NOMO-1 treated with DMSO at 0.1 percent for 48 hours (cell line): ENCODE data around the gene ANP32A.

Experiments
- DNase-seq: peaks from one replicate; lab custom pipeline; 2025; ENCODE audit not compliant: unreplicated experiment; lab: John Stamatoyannopoulos, UW

Gene ANP32A

DNA sequence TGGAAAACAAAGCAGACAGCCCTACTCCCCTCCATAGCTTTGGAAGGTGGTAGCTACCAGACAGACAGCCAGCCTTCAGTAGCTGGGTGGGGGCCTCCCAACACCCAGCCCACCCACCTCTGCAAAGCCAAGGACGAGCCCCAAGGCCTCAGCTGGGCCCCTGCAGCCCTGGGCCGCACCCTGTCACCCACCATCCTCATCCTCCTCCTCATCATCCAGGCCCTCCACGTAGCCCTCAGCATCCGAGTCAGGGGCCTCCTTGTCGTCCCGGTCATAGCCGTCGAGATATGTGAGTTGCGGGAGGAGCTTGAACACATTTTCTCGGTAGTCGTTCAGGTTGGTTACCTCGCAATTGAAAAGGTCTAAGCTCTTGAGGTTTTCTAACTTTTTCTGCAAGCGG is 36.5 kb downstream of the ANP32A start:
- no peak for DNase-seq

DNA sequence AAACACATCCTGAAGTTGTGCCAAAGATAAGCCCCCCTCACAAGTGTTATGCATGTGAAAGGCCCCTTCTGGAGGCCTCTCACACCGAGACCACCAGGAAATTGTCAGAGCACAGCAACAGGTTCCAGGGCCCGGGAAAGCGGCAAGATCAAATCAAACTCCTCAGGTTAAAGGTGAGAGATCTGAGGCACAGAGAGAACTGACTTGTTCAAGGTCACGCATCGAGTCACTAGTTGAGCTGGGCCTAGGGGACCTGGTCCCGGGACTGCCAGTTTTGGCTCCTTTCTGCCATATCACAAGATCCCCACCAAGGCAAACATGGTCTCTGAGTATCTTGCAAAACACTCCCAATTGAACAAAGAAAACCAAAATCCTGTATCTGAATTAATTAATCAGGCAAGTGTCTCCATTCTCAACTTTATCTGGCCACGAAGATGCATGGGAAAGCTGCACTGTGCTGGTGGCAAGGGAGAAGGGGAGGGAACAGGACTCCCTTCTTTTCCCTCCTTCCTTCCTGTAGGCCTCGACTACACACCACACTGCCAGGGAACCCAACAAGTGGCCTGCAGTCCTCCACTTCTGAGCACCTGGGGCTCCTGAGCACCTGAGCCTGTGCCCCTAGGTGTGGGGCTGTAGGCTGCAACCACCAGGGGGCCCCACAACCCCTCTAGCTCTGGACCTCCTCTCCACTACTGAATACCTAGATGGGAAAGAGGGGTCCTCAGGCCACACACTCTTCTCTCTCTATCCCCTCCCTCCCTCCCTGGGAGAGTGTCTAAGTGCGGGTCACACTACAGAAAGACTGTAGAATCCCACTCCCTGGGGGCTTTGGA is 37.3 kb downstream of the ANP32A start:
- no peak for DNase-seq

DNA sequence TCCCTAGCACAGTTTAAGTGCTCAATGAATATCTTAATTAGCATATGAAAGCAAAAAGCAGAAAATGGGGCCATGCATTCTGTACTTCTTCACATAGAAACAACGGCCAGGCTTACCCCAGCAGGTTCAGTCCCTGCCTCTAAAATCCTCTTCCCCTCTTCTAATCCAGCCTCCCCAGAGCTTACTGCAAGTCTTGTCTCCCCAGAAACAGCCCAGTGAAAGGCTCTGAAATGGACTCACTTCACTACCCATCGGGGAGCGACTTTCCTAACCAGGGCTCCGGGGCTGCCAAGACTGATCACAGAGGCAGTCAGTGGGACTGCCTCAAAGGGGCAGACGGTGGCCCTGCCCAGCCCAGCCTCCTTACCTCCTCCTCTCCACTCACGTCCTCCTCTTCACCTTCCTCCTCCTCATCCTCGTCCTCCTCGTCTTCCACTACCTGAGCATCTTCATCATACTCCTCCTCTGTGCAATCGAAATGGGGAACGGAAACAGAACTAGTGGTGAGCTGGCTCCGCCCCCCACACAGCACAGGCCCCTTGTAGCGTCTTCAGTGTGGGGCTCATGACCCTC is 38.0 kb downstream of the ANP32A start:
- no peak for DNase-seq

DNA sequence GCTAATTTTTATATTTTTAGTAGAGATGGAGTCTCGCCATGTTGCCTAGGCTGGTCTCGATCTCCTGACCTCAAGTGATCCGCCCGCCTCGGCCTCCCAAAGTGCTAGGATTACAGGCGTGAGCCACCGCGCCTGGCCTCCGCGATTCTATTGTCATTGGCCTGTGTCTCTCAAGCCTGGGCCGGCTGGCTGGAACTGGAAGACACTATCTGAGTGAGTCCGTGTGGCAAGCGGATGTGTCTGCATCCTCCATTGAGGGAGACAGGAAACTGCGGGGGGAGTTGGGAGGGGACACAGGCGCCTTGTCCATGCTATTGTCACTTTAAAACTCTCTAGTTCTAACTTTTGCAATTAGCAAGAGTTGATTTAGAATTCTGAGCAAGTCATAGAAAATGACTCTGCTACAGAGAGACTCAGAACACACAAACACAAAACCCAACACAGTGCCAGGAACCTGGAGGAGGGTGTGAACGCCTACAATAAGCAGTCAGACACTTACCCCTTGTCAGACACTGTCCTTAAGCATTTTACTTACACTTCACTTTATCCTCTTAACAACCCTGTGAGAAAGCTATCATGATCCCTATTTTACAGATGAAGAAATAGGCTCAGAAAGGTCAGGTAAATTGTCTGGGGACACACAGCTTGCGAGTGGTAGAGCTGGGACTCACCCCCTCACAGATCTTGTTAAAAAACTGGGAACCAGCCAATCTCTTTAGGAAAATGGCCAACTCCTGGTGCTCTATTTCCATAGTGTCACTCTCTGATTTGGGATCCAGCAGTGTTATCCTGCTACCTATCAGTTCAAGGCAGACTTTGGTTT is 38.7 kb downstream of the ANP32A start:
- no peak for DNase-seq

DNA sequence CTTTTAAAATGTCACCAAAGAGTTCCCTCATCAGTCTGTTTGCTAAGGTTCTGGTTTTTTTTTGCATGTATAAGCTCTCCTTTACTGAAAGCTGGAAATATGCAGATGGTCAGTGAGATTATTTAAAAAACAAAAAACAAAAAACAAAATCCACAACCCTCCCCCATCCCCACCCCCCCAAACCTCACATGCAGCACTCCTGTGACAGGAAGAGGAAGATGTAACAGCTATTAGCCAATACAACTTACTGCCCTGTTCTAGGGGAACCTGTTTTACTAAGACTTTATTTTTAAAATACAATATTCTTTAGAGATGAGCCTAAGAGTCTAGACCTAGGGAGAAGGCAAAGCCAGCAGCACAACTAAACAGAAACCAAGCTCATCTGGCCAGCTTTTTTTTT is 39.5 kb downstream of the ANP32A start:
- DNase-seq: peak; percentile 14

DNA sequence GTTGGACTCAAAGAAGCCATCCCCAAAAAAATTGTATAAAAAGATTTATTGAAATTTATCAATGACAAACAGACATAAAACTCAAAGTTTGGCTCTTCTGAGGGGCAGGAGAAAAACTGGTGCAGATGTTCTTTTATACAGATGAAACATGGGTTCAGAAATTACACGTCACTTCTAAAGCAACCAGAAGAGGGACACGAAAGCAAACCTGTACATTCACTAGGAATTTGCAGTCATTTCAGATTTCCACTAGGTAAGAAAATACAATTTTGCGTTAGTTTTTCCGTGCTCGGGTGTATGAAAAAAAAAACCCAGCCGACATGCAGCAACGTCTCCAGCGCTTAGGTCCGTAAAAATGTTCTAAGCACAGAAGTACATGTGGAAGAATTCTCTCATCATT is 41.8 kb downstream of the ANP32A start:
- DNase-seq: no peak

DNA sequence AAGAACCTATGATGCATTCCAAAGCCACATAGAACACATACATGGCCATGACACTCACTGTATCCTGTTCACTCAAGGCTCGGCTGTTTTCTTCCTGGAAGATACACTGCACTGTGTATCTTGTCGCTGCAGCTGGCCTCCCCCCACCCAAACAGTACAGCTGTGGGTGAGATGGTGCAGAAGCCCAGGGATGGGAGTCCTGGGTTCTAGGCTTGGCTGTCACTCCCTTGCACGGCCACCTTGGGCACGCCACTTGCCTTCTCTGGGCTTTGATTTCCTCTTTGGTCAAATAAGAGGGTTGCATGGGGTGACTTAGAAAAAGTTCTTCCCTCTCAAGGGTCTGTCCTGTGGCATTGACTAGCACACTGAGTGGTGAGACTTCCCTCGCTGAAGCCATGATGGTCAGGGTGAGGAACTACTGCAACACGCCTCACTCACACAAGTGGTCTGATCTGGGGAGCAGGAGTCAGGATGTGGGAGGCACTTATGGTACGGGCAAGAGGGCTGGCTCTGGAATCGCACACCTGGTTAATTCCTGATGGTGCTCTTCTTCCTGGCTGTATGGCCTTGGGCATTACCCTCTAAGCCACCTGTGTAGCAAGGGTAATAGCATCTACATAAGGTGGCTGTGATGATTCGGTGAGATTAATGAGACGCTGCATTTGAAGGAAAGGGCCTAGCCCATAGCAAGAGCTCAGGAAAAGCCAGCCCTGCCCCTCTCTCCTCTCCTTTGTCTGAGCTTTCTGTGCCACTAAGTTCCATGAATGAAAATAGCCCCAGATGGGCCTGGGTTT is 44.0 kb downstream of the ANP32A start:
- DNase-seq: no peak

DNA sequence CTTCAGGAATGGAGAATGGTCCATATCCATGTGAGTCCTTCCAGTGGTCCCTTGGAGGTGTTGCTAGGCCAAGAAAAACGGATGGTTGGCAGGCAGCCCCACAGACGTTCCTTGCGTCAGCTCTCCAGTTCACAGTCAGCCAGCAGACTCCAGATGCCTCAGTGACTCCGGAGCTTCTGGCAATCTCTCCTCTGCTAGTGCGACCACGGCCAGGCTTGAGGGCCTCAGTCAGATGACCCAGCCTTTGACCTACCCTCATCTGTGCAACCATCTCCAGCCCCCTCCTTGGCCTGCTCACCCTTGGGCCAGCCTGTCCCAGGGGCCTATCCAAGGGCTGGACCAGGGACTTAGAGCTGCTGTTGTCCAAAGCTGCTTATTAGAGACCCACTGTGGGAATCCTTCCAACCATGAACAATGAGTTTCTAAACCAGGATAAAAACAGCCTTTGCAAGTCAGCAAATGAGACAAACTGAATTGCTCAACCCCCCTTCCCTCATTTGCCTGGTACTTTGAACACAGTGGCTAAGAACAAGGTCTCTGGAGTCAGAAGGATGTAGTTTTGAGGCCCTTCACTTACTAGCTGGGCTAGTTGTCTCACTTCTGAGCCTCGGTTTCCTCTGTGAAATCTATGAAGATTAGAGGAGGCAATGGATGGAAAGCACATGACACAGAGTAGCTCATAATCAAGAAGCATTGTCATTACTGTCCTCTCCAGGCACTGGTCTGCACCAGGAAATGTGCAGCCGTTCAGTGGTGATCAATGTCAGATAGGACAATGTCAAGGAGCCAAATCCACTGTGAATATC is 44.8 kb downstream of the ANP32A start:
- DNase-seq: no peak

DNA sequence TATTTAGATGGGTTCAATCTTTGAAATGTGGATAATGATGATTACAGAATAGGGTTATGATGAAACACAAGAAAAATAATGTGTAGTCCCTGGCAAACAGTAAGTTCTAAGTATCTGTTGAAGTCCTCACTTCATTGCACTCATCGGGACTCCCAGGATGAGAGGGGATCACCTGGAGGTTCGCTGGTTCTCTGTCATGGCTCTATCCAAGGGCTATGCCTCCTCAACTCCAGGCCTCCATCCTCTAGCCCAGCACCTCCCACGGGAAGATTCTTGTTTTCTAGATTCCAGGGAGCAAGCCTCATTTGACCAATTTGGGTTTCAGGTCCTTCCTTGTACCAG is 45.5 kb downstream of the ANP32A start:
- DNase-seq: no peak

DNA sequence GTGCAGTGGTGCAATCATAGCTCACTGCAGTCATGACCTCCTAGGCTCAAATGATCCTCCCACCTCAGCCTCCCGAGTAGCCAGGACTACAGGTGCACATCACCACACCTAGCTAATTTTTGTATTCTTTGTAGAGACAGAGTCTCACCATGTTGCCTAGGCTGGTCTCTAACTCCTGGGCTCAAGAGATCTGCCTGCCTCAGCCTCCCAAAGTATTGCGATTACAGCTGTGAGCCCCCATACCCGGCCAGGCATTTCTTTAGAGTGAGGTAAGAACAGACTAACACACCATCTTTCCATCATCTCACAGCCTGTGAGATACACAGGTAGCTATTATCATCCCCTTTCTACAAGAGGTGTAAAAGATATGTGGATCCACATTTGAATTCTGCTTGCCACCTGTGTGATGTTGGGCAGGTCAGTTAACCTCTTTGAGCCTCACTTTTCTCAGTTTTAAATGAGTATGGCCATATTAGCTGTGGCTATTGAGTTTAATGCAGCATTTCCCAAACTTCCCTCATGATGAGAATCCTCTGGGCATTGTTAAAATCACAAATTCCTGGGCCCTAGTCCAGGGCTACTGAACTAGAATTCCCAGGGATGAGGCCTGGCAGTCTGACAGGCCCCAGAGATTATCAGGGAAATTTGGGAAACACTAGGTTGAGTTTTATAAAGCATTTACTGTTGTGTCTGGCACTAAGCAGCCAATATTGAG is 46.0 kb downstream of the ANP32A start:
- DNase-seq: no peak

DNA sequence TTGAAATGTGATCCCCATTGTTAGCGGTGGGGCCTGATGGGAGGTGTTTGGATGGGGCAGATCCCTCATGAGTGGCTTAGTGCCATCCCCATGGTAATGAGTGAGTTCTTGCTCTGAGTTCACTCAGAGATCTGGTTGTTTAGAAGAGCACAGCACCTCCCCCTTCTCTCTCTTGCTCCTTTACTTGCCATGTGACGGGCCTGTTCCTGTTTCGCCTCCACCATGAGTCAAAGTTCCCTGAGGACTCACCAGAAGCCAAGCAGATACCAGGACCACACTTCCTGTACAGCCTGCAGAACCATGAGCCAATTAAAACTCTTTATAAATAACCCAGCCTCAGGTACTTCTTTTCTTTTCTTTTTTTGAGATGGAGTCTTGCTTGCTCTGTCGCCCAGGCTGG is 46.6 kb downstream of the ANP32A start:
- no peak for DNase-seq

DNA sequence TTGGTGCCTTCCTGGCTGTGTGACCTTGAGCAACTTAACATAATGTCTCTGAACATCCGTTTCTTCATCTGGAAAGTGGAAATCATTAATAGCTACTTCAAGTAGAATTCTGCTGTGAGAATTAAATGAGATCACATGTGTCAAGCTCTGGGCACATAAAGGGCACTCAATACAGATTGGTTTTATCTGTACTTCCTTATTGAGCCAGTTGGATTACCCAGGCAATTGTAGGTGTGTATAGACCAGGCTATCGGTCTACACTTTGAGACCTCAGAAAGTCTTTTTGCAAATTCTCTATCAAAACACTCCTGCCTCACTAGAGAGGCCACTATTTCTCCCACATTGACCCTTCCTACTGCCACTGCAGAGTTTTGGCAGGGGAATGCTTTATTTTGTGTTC is 47.7 kb downstream of the ANP32A start:
- DNase-seq: no peak

DNA sequence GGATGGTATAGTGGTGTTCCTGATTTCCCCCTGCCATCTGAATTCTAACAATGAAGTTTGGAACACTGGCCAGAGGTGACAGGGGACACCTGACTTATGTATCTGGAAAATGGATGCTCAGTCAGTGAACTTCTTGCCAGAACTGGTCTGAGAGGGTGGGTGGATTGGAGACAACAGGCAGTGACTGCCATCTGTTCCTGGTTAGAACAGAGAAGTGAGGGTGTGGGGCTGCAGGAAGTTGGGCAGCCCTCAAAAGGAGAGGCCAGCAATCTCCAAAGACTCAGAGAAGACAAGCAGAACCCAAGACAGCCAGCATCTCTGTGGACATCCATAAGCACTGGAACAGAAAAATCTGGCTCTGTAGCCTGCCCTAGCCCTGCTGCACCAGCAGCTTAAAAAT is 50.5 kb downstream of the ANP32A start:
- DNase-seq: no peak

DNA sequence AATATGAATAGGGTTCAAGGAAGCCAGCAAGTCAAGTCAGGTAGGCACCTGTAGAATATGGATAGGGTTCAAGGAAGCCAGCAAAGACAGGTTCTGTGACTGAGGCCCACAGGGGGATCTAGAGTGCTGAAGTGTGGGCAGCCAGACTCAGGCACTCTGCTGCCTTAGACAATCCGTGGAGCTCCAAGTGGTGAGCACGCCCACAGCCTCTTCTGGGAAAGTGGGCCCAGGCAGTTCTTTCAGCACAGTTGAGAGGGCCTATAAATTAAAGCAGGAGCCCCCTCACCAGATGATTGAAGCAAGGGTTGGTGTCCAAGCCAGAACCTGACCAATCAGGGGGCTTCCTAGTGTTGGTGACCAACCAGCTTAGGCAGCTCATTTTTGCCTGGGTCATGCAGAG is 51.0 kb downstream of the ANP32A start:
- no peak for DNase-seq

DNA sequence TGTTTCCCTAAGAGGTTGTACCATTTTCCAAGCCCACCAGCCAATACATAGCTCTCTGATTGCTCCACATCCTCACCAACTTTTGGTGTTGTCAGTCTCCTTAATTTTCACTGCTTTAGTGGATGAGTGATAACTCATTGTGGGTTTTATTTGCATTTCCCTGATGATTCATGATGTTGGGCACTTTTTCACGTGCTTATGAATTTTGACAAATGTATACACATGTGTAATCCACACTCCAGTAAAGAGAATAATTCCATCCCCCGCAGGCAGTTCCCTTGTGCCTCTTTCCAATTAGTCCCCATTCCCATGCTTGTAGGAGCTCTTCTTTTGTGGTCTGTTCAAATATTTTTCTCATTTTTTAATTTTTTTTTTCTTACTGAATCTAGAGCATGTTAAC is 52.4 kb downstream of the ANP32A start:
- DNase-seq: no peak

DNA sequence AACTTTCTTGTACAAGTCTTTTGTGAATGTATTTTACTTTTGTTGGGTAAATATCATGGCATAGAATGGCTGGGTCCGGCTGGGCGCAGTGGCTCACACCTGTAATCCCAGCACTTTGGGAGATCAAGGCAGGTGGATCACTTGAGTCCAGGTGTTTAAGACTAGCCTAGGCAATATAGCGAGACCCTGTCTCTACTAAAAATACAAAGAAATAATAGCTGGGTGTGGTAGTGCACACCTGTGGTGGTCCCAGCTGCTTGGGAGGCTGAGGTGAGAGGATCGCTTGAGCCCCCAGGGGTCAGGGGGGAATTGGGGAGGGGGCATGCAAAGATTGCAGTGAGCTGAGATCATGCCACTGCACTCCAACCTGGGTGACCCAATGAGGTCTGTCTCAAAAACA is 52.9 kb downstream of the ANP32A start:
- no peak for DNase-seq

DNA sequence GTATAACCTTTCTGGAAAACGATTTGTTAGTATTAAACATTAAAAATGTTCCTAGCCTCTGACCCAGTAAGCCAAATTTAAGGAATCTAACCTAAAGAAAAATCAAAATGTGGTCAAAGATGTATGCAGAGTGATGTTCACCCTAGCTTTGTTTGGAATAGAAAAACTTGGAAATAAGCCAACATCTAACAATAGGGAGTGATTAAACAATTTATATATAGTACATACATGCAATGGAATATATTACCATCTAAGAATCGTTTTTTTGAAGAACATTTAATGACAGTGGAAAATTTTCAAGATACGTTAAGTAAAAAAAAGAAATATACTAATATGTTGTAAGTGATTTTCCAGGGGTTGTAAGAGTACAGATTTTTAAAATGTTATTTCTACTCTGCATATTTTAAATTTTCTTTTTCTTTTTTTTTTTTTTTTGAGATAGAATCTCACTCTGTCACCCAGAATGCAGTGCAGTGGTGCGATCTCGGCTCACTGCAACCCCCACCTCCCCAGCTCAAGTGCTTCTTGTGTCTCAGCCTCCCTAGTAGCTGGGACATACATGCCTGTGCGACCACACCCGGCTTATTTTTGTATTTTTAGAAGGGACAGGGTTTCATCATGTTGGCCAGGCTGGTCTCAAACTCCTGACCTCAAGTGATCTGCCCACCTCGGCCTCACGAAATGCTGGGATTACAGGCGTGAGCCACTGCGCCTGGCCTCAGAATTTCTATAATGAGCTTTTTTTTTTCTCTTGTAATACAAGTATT is 54.9 kb downstream of the ANP32A start:
- no peak for DNase-seq

DNA sequence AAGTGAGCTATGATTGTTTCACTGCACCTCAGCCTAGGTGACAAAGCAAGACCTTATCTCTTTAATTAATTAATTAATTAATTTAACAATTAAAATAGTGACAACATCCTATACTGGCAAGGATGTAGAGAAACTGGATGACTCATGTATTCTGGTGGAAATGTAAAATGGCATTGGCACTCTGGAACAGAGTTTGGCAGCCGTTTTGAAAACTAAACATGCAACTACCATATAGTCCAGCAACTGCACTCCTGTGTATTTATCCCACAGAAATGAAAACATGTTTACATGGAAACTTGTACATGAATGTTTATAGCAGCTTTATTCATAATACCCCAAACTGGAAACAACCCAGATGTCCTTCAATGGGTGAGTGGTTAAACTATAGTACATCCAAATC is 56.6 kb downstream of the ANP32A start:
- DNase-seq: no peak

DNA sequence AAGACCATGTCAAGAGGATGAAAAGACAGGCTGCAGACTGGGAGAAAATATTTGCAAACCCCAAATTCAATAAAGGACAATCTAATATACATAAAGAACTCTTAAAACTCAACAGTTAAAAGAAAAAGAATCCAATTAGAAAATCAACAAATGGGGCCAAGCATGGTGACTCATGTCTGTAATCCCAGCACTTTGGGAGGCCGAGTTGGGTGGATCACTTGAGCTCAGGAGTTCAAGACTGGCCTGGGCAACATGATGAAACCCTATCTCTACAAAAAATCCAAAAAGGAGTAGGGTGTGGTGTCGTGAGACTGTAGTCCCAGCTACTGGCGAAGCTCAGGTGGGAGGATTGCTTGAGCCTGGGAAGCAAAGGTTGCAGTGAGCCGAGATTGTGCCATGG is 57.6 kb downstream of the ANP32A start:
- no peak for DNase-seq
